HepG2 (cell line): ENCODE data around the gene RBMS2. TPM values are rescaled to one million over a fixed set of nuclear protein-coding genes. Genes with fewer than 3 reads are reported as not detected.

Source experiments
- AGO2 ChIP-seq: fragments of 200-400 bp; formaldehyde crosslinking; optimal IDR thresholded peaks from 2 replicates; pipeline ENCODE3; 2017; ENCODE audit warnings: mild to moderate bottlenecking, low read depth, low read length, moderate library complexity
- DMAP1 ChIP-seq: IDR thresholded peaks from 2 replicates; pipeline ENCODE4 v1.6.1; 2016
- DZIP1 ChIP-seq: sonication (generic); formaldehyde crosslinking; IDR thresholded peaks from 2 replicates; pipeline ENCODE4 v1.5.0; 2020; ENCODE audit warnings: mild to moderate bottlenecking, missing genetic modification reagents
- FLYWCH1 ChIP-seq: sonication (generic); formaldehyde crosslinking; IDR thresholded peaks from 2 replicates; pipeline ENCODE4 v1.8.1; 2023; ENCODE audit warnings: mild to moderate bottlenecking, missing genetic modification reagents
- FOXA3 ChIP-seq: IDR thresholded peaks from 2 replicates; pipeline ENCODE4 v1.6.1; 2016; ENCODE audit warnings: missing genetic modification reagents, missing compliant biosample characterization
- GLI4 ChIP-seq: sonication (generic); formaldehyde crosslinking; IDR thresholded peaks from 2 replicates; pipeline ENCODE4 v1.5.1; 2020; ENCODE audit warnings: missing genetic modification reagents, mild to moderate bottlenecking, moderate library complexity, borderline replicate concordance
- HNF4G ChIP-seq, 2 experiments: sonication (generic) in 1 of 2; formaldehyde crosslinking in 1 of 2; IDR thresholded peaks; 2 replicates each; pipeline versions ENCODE4 v1.4.0 to v1.6.1; 2011 to 2020; ENCODE audit warnings: borderline replicate concordance in 2 of 2, low read depth in 2 of 2, mild to moderate bottlenecking in 2 of 2, low read length in 1 of 2, missing genetic modification reagents in 1 of 2, moderate library complexity in 1 of 2
- HNRNPL ChIP-seq: fragments of 200-400 bp; formaldehyde crosslinking; IDR thresholded peaks from 2 replicates; pipeline ENCODE4 v1.6.1; 2017; ENCODE audit warnings: mild to moderate bottlenecking, low read depth, low read length
- MED8 ChIP-seq: sonication (generic); formaldehyde crosslinking; IDR thresholded peaks from 2 replicates; pipeline ENCODE4 v1.8.1; 2023; ENCODE audit warnings: mild to moderate bottlenecking, missing genetic modification reagents; ENCODE audit not compliant: insufficient replicate concordance
- NONO ChIP-seq, 2 experiments: fragments of 450-650 bp in 1 of 2; sonication (generic) in 1 of 2; formaldehyde crosslinking in 1 of 2; IDR thresholded peaks in 1 of 2; conservative IDR thresholded peaks in 1 of 2; 2 replicates each; pipeline versions ENCODE4 v1.6.1 to v1.8.0; 2017 to 2022; ENCODE audit warnings: mild to moderate bottlenecking in 1 of 2, missing genetic modification reagents in 1 of 2, moderate library complexity in 1 of 2
- PRMT3 ChIP-seq: sonication (generic); formaldehyde crosslinking; IDR thresholded peaks from 2 replicates; pipeline ENCODE4 v1.8.1; 2022; ENCODE audit warnings: low read depth, mild to moderate bottlenecking, moderate library complexity, missing genetic modification reagents, borderline replicate concordance
- SAP130 ChIP-seq: IDR thresholded peaks from 2 replicates; pipeline ENCODE4 v1.6.1; 2016; ENCODE audit warnings: low read depth
- SIN3A ChIP-seq: IDR thresholded peaks from 2 replicates; pipeline ENCODE4 v1.6.1; 2011; ENCODE audit warnings: low read depth, mild to moderate bottlenecking, control low read depth, low read length, borderline replicate concordance
- TBP ChIP-seq: sonication (generic); formaldehyde crosslinking; IDR thresholded peaks from 2 replicates; pipeline ENCODE4 v1.5.0; 2020; ENCODE audit warnings: missing genetic modification reagents
- TCF12 ChIP-seq, 2 experiments: fragments of 450-650 bp in 1 of 2; sonication (generic) in 1 of 2; formaldehyde crosslinking in 1 of 2; IDR thresholded peaks; 2 replicates each; pipeline versions ENCODE4 v1.6.1 to v1.8.0; 2017 to 2022; ENCODE audit warnings: antibody characterized with exemption in 1 of 2, mild to moderate bottlenecking in 1 of 2, missing genetic modification reagents in 1 of 2, moderate library complexity in 1 of 2
- ZIK1 ChIP-seq: sonication (generic); formaldehyde crosslinking; IDR thresholded peaks from 2 replicates; pipeline ENCODE4 v1.5.0; 2020; ENCODE audit warnings: mild to moderate bottlenecking, low read depth, missing genetic modification reagents, borderline replicate concordance
- ZNF274 ChIP-seq: sonication (generic); formaldehyde crosslinking; IDR thresholded peaks from 2 replicates; pipeline ENCODE4 v1.5.1; 2020; ENCODE audit warnings: mild to moderate bottlenecking, missing genetic modification reagents
- ZNF350 ChIP-seq: sonication (generic); formaldehyde crosslinking; IDR thresholded peaks from 2 replicates; pipeline ENCODE4 v1.4.0; 2020; ENCODE audit warnings: mild to moderate bottlenecking, low read depth, missing genetic modification reagents, borderline replicate concordance
- ZNF576 ChIP-seq: sonication (generic); formaldehyde crosslinking; IDR thresholded peaks from 2 replicates; pipeline ENCODE4 v1.4.0; 2020; ENCODE audit warnings: mild to moderate bottlenecking, missing genetic modification reagents
- ZNF713 ChIP-seq: sonication (generic); formaldehyde crosslinking; IDR thresholded peaks from 2 replicates; pipeline ENCODE4 v1.4.0; 2020; ENCODE audit warnings: mild to moderate bottlenecking, missing genetic modification reagents
- ZNF768 ChIP-seq: sonication (generic); formaldehyde crosslinking; IDR thresholded peaks from 2 replicates; pipeline ENCODE4 v1.4.0; 2020; ENCODE audit warnings: missing genetic modification reagents
- ZSCAN25 ChIP-seq: sonication (generic); formaldehyde crosslinking; IDR thresholded peaks from 2 replicates; pipeline ENCODE4 v1.8.0; 2022; ENCODE audit warnings: mild to moderate bottlenecking, missing genetic modification reagents
- ZSCAN31 ChIP-seq: sonication (generic); formaldehyde crosslinking; IDR thresholded peaks from 2 replicates; pipeline ENCODE4 v1.5.0; 2020; ENCODE audit warnings: low read depth, mild to moderate bottlenecking, missing genetic modification reagents
- polyA plus RNA-seq, 8 experiments: library from polyadenylated mRNA; depleted of rRNA in 3 of 8; stranded (reverse) in 7 of 8; unstranded in 1 of 8; fragments of >200 nt; fragmentation: Illumina TruSeq in 4 of 8; extraction: Trizol in 4 of 8; gene quantifications; 2 replicates each; pipeline versions ENCODE4 v1.2.1 to v1.2.3, GENCODE V29; 2011 to 2016; ENCODE audit warnings: low read depth in 4 of 8, missing spikeins in 1 of 8, mixed read lengths in 1 of 8; ENCODE audit not compliant: insufficient read depth in 1 of 8
- total RNA-seq, 5 experiments: library from RNA; depleted of rRNA; stranded (reverse); fragments of >200 nt; fragmentation: Illumina TruSeq; extraction: Trizol; gene quantifications; 2 replicates each; pipeline ENCODE4 v1.2.3, GENCODE V29; 2016; ENCODE audit warnings: low read depth in 1 of 5
- TF ChIP-seq, protein P1 (sequence below): IDR thresholded peaks from 2 replicates; pipeline ENCODE4 v1.6.1; 2016; ENCODE audit warnings: missing genetic modification reagents, missing compliant biosample characterization
- TF ChIP-seq, protein P2 (sequence below): IDR thresholded peaks from 2 replicates; pipeline ENCODE4 v1.6.1; 2012; ENCODE audit warnings: inconsistent platforms

The RBMS2 gene
- total and polyA plus RNA-seq, 2 of the 13 experiments (the other 11 are each of a cell fraction or from before 2014, with no cell fraction given) = 0.53 to 7.4 TPM

GRCh38 chr12:56487448-56488040 lies 34.1 kb upstream of the RBMS2 start (continued):
- TF ChIP-seq DMAP1 (CRISPR knock-in tag) (0 out of 2 replicates have a peak, but pooled peaks have one; percentile 28), ZSCAN31 (0 out of 2 replicates have a peak, but pooled peaks have one; percentile 13), ZIK1 (CRISPR knock-in tag) (peak; percentile 59; the same call in 1 of the 2 replicates), ZNF768 (CRISPR knock-in tag) (peak; percentile 78), MED8 (peak; percentile 43), ZSCAN25 (CRISPR knock-in tag) (0 out of 2 replicates have a peak, but pooled peaks have one; percentile 21), ZNF274 (CRISPR knock-in tag) (no peak), DZIP1 (CRISPR knock-in tag) (0 out of 2 replicates have a peak, but pooled peaks have one; percentile 55), AGO2 (peak; percentile 52), FOXA3 (CRISPR knock-in tag) (no peak), HNF4G (IDR thresholded peaks at IDR 0.05; ENCODE audit: borderline replicate concordance, low read depth, low read length) (no peak), HNF4G (CRISPR knock-in tag; IDR thresholded peaks at IDR 0.05; ENCODE audit: borderline replicate concordance, low read depth) (0 out of 2 replicates have a peak, but pooled peaks have one; percentile 50), ZNF350 (0 out of 2 replicates have a peak, but pooled peaks have one; percentile 67), TBP (CRISPR knock-in tag) (no peak), ZNF713 (CRISPR knock-in tag) (0 out of 2 replicates have a peak, but pooled peaks have one; percentile 77), SAP130 (CRISPR knock-in tag) (peak; percentile 47), ZNF576 (CRISPR knock-in tag) (no peak), FLYWCH1 (CRISPR knock-in tag) (no peak), NONO (IDR thresholded peaks at IDR 0.05) (no peak), NONO (CRISPR knock-in tag; conservative IDR thresholded peaks at IDR 0.05) (peak; percentile 66; the same call in 1 of the 2 replicates), SIN3A (peak; percentile 18; the same call in 1 of the 2 replicates), HNRNPL (0 out of 2 replicates have a peak, but pooled peaks have one; percentile 37), PRMT3 (CRISPR knock-in tag) (0 out of 2 replicates have a peak, but pooled peaks have one; percentile 4), GLI4 (peak; percentile 43; the same call in 1 of the 2 replicates), TCF12 (IDR thresholded peaks at IDR 0.05) (no peak), TCF12 (CRISPR knock-in tag; IDR thresholded peaks at IDR 0.05) (no peak)
- TF ChIP-seq, protein P1, sequence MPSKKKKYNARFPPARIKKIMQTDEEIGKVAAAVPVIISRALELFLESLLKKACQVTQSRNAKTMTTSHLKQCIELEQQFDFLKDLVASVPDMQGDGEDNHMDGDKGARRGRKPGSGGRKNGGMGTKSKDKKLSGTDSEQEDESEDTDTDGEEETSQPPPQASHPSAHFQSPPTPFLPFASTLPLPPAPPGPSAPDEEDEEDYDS (CRISPR knock-in tag) = 0 out of 2 replicates have a peak, but pooled peaks have one; percentile 10
- TF ChIP-seq, protein P2, sequence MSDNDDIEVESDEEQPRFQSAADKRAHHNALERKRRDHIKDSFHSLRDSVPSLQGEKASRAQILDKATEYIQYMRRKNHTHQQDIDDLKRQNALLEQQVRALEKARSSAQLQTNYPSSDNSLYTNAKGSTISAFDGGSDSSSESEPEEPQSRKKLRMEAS = peak; percentile 67
